Muscle of arm (tissue), 12 donors: Measurements from ENCODE around the gene MTO1. TPM values are rescaled to one million over a fixed set of nuclear protein-coding genes. Genes with fewer than 3 reads are reported as not detected.
"Not testable (repeated sequence)": the region's sequence is repeated elsewhere in the genome, so short reads cannot be mapped to it uniquely, and the experiment has no call there.

Experiments
- DNase-seq: peaks from one replicate; pipeline ENCODE4 v3.0.0-alpha.2; 2013
- polyA plus RNA-seq, 12 donors: library from polyadenylated mRNA; unstranded; fragments of 120-200 nt; gene quantifications; one replicate each; pipeline ENCODE4 v1.2.1, GENCODE V29; 2013; ENCODE audit not compliant: insufficient read length in 12 of 12

The MTO1 gene
- polyA plus RNA-seq, 12 donors = 12.3 to 23.6 (median 21.0) TPM; not detected in 1

DNA sequence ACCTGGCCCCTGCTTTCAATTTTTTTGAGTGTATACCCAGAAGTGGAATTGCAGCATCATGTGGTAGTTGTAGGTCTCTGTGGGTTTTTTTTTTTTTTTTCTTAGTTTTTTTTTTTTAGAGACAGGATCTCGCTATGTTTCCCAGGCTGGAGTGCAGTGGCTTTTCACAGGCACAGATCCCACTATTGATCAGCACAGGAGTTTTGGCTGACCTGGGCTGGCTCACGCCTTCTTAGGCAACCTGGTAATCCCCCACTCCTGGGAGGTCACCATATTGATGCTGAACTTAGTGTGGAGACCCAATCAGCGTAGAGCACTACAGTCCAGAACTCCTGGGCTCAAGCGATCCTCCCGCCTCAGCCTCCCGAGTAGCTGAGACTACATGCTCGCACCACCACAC lies 25.9 kb downstream of the MTO1 start:
- no peak for DNase-seq

DNA sequence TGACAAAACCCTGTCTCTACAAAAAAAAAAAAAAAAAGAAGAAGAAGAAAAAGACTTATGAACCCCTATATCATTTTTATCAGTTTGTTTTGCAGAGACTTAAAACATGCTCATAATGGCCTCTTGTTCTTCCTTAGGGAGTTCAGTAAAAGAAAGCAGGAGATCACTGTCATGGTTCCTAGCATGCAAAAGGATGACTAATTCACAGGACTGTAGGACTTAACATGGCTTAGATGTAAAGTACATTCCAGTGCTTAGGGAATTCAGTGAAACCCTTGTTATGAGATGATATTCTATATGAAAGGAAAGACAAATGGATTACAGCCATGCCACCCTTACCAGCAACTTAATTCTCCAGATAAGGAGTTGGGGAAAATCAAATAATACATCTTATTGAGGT lies 29.8 kb downstream of the MTO1 start:
- DNase-seq = no peak

DNA sequence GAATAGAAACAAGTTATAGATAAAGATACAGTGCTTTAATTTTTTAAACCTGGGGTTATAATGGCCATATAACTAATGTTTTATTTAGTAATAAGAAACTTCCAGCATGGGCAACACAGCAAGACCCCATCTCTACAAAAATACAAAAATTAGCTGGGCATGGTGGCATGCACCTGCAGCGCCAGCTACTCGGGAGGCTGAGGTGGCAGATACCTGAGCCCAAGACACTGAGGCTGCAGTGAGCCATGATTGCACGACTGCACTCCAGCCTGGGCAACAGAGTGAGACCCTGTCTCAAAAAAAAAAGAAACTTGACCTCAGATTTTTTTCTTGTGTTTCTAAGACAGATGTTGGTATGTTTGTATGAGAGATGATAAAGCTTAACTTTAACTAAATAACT lies 36.4 kb downstream of the MTO1 start:
- no peak for DNase-seq

DNA sequence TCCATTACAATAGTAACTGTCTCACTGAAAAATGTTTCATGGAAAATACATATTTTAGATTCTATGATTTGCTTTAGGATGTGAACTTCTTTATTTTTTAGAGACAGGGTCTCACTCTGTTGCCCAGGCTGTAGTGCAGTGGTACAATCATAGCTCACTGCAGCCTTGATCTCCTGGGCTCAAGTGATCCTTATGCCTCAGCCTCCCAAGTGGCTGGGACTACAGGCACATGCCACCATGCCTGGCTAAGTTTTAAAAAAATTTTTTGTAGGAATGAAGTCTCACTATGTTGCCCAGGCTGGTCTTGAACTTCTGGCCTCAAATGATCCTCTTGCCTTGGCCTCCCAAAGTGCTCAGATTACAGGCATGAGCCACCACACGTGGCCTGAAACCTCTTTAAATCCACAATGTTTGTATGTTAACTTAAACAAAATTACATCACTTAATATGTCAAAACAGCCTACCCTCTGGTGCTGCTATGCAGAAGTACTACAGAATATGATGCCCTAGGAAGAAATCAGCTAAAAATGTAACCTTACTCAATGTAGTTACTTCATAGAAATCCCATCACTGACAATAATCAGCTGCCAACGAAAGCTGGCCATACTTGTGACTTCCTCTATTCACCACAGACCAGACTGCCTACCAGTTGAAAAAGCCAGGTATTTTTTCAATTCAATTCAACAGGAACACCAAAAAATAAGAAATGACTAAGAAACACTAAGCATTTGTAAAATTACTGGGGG lies 41.7 kb downstream of the MTO1 start:
- no peak for DNase-seq

DNA sequence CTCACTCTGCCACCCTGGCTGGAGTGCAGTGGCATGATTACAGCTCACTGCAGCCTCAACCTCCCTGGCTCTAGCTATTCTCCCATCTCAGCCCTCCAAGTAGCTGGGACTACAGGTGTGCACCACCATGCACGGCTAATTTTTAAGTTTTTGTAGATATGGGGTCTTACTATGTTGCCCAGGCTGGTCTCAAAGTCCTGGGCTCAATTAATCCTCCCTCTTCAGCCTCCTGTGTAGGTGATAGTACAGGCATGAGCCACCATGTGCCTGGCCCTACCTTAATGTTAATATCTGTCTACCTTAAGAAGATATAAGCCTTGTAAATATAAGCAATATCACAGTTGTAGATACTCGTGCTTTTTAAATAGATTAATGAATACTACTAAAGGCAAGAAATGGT lies 42.6 kb downstream of the MTO1 start:
- DNase-seq = no peak

DNA sequence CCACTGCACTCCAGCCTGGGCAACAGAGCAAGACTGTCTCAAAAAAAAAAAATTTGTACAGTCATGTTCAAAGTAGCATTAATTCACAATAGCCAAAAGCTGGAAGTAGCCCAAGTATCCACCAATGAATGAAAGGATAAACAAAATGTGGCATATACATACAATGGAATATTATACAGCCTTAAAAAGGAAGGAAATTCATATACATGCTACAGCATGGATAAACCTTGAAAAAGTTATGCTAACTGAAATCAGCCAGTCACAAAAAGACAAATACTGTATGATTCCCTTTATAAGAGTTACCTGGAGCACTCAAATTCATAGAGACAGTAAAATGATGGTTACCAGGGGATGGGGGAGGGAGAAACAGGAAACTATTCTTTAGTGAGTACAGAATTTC lies 43.6 kb downstream of the MTO1 start:
- no peak for DNase-seq

DNA sequence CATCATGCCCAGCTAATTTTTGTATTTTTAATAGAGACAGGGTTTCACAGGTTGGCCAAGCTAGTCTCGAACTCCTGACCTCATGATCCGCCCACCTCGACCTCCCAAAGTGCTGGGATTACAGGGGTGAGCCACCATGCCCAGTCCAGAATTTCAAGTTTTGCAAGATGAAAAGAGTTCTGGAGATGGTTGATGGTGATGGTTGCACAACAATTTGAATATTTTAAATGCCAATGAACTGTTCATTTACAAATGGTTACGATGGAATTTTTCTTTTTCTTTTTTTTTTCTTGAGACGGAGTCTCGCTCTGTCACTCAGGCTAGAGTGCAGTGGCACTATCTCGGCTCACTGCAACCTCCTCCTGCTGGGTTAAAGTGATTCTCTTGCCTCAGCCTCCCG lies 44.2 kb downstream of the MTO1 start:
- DNase-seq = not testable (repeated sequence)

DNA sequence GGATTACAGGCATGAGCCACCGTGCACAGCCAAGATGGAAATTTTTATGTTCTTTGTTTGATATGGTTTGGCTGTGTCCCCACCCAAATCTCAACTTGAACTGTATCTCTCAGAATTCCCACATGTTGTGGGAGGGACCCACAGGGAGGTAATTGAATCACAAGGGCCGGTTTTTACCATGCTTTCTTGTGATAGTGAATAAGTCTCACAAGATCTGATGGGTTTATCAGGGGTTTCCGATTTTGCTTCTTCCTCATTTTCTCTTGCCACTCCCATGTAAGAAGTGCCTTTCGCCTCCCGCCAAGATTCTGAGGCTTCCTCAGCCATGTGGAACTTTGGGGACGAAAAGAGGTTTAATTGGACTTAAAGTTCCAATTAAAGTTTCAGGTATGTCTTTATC lies 44.7 kb downstream of the MTO1 start:
- DNase-seq = no peak

DNA sequence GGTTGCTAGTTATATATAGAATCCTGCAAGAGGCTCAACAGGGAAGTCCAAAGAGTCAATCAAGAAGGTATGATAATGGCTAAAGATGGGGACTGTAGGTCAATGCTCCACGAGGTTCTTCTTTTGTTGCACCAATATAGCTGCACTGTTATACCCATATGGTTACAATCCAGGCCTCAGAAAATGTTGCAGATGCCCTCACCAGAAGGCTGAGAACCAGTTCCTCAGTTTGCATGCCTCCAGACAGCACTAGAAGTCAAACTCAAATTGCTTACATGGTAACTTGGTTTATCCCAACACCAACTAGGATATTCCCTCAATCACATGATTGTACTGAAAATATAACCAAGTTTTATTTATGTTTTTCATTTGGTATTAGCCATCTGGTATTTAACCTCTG lies 47.2 kb downstream of the MTO1 start:
- no peak for DNase-seq

DNA sequence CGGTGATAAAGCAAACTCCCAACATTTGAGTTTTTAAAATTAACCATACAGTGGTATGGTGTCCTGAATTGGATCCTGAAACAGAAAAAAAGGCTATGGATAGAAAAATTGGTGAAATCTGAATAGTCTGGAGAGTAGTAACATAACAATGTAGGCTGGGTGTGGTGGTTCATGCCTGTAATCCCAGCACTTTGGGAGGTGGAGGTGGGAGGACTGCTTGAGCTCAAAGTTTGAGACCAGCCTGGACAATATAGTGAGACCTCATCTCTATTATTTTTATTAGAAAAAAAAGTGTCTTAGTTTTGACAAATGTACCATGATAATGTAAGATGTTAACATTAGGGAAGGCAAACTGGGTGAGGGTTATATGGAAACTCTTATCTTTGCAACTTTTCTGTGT lies 48.3 kb downstream of the MTO1 start:
- no peak for DNase-seq

DNA sequence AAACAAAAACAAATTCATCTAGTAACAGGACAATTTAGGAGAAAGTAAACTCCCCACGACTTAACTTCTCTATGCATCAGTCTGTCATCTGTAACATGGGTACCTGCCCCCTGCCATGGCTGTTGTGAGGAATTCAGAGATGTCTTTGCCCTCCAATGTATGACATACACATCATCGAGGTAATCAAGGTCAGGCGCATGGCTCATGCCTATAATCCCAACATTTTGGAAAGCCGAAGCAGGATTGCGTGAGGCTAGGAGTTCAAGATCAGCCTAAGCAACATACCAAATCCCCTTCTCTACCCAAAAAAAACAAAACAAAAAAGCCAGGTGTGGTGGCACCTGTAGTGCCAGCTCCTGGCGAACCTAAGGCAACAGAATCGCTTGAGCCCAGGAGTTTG lies 50.3 kb downstream of the MTO1 start:
- no peak for DNase-seq

DNA sequence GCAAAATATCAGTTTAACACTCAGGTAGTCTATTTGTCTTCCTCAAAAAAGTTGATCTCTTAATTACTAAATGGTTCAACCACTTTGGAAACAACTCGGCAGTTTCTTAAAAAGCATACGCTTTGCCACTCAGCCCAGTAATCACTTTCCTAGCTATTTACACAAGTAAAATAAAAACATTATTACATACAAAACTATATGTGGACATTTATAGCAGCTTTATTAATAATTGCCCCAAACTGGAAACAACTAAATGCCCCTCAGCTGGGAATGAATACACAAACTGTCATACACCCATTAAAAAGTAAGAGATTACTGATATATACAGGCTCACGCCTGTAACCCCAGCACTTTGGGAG lies 51.9 kb downstream of the MTO1 start:
- no peak for DNase-seq

DNA sequence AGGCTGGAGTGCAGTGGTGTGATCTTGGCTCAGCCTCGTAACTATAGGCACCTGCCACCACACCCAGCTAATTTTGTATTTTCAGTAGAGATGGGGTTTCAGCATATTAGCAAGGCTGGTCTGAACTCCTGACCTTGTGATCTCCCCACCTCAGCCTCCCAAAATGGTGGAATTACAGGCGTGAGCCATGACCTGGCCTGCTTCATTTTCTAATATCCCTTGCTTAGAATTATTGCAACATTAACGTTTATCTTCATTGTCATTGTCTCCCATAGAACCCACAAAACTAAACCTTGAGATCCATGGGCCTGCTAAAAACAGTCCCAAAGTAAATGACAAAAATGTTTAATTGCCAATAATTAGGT lies 53.2 kb downstream of the MTO1 start:
- no peak for DNase-seq

DNA sequence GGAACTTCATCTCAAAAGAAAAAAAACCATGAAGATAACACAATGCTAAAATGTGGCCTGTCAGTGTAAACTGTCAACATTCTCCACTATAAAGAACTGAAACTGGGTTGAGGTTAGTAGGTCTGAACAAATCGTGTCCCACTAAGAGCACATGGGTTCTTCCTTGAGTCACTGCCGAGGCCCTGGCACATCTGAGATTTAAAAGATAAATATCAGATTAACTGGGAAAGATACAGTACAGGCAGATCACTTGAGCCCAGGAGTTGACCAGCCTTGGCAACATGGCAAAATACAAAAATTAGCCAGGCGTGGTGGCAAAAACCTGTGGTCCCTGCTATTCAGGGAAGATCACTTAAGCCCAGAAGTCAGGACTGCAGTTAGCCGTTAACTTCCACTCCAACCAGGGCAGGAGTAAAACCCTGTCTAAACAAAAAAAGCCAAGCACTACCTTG lies 53.7 kb downstream of the MTO1 start:
- DNase-seq = no peak

DNA sequence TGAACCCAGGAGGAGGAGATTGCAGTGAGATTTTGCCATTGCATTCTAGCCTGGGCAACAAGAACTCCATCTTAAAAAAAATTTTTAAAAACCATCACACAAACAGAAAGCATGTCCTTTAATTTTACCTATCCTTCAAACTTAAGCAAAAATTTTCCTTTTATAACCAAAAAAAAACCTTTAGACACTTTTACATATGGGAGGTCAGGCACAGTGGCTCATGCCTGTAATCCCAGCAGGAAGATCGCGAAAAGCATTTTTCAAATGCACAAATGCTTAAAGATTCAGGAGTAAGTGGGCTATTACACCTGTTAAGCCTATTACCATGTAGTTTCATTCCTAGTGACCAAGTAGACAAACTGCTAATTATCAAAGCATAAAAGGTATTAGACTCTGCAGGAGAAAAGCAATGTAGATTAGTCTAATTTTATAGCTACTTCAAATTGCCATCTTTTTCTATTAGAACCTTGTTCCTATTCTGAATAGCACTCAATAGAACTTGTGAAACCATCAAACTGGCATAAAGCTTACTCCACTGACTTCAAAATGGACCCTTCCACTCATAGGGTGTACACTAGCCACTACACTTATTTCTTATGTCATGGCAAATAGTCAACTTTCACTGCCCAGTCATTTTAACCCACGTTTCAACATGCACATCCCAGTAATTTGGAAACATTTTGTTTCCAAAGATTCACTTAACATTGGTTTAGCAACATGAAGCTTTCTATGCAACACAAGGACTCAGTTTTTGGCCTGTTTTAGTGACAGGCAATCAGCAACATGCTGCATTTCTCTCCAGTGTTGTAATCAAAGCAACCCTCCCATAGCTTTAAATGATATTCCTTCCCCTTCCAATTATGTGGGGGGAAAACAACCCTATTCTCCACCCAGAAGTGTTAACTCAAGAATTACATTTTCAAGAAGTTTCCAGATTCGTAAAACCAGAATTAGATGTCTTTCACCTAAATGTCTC lies 55.3 kb downstream of the MTO1 start:
- DNase-seq = no peak

DNA sequence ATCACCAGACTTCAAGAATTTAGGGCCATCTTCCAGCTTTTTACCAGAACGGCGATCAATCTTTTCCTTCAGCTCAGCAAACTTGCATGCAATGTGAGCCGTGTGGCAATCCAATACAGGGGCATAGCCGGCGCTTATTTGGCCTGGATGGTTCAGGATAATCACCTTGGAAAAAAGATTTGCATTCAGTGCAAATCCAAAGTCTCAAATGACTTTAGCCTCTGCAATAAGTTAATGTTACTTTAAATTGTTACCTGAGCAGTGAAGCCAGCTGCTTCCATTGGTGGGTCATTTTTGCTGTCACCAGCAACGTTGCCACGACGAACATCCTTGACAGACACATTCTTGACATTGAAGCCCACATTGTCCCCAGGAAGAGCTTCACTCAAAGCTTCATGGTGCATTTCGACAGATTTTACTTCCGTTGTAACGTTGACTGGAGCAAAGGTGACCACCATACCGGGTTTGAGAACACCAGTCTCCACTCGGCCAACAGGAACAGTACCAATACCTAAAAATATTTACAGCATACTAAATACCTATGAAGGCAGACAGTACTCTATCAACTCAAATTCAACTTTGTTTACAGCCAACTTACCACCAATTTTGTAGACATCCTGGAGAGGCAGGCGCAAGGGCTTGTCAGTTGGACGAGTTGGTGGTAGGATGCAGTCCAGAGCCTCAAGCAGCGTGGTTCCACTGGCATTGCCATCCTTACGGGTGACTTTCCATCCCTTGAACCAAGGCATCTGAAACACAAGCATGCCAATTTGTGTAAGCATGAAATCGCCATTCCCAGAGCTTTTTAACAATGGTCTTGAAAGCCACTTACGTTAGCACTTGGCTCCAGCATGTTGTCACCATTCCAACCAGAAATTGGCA lies 56.8 kb downstream of the MTO1 start:
- DNase-seq = not testable (repeated sequence)

DNA sequence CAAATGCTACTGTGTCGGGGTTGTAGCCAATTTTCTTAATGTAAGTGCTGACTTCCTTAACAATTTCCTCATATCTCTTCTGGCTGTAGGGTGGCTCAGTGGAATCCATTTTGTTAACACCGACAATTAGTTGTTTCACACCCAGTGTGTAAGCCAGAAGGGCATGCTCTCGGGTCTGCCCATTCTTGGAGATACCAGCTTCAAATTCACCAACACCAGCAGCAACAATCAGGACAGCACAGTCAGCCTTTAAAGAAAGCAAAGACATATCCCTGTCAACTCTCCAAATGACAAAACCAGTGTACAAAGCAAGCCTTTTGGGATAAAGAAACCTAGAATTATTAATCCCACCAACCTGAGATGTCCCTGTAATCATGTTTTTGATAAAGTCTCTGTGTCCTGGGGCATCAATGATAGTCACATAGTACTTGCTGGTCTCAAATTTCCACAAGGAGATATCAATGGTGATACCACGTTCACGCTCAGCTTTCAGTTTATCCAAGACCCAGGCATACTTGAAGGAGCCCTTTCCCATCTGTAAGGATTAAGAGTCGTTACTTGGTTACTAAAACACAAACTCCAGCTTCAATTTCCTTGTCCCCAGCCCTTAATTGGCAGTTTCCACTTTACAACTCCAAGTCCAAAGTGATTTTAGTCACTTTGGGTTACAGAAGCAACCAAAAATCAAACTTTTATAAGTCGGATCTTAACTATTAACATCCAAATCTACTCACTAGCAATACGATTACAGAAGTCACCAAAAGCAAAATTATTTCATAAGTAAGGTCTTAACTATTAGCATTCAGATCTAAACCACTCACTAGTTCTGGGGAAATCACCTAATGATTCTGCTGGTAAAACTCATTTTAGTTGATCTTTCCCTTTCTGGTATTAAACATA lies 57.7 kb downstream of the MTO1 start:
- DNase-seq = not testable (repeated sequence)

DNA sequence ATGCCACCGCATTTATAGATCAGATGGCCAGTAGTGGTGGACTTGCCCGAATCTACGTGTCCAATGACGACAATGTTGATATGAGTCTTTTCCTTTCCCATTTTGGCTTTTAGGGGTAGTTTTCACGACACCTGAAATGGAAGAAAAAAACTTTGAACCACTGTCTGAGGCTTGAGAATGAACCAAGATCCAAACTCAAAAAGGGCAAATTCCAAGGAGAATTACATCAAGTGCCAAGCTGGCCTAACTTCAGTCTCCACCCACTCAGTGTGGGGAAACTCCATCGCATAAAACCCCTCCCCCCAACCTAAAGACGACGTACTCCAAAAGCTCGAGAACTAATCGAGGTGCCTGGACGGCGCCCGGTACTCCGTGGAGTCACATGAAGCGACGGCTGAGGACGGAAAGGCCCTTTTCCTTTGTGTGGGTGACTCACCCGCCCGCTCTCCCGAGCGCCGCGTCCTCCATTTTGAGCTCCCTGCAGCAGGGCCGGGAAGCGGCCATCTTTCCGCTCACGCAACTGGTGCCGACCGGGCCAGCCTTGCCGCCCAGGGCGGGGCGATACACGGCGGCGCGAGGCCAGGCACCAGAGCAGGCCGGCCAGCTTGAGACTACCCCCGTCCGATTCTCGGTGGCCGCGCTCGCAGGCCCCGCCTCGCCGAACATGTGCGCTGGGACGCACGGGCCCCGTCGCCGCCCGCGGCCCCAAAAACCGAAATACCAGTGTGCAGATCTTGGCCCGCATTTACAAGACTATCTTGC lies 58.6 kb downstream of the MTO1 start:
- peak; percentile 67 for DNase-seq

DNA sequence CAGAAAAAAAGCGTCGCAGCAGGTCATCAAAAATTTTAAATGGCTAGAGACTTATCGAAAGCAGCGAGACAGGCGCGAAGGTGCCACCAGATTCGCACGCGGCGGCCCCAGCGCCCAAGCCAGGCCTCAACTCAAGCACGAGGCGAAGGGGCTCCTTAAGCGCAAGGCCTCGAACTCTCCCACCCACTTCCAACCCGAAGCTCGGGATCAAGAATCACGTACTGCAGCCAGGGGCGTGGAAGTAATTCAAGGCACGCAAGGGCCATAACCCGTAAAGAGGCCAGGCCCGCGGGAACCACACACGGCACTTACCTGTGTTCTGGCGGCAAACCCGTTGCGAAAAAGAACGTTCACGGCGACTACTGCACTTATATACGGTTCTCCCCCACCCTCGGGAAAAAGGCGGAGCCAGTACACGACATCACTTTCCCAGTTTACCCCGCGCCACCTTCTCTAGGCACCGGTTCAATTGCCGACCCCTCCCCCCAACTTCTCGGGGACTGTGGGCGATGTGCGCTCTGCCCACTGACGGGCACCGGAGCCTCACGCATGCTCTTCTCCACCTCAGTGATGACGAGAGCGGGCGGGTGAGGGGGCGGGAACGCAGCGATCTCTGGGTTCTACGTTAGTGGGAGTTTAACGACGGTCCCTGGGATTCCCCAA lies 59.3 kb downstream of the MTO1 start, which contains the start of gene EEF1A1:
Gene EEF1A1 (minus strand): TSS at position 345 of the 663 bp plus-strand sequence. CDS start 1,006 bp downstream, outside the sequence.
- DNase-seq = peak; percentile 100
